Stimulated activated CD8-positive, alpha-beta memory T cell treated with anti-CD3 and anti-CD28 coated beads, Interleukin-12 subunit alpha, Interleukin-12 subunit beta, amount 100 ng/mL, for 1 hour (primary cell): ENCODE data around the gene SPDYE4.

Source experiments
- DNase-seq: peaks from one replicate; pipeline ENCODE4 v3.0.0-alpha.2; 2020; ENCODE audit warnings: low read depth

Gene SPDYE4

GRCh38 chr17:8741366-8741765, 17.0 kb downstream of the SPDYE4 start:
- no peak for DNase-seq

GRCh38 chr17:8740486-8740885, 17.9 kb downstream of the SPDYE4 start:
- DNase-seq: peak; percentile 40

GRCh38 chr17:8739097-8739496, 19.2 kb downstream of the SPDYE4 start:
- no peak for DNase-seq

DNA sequence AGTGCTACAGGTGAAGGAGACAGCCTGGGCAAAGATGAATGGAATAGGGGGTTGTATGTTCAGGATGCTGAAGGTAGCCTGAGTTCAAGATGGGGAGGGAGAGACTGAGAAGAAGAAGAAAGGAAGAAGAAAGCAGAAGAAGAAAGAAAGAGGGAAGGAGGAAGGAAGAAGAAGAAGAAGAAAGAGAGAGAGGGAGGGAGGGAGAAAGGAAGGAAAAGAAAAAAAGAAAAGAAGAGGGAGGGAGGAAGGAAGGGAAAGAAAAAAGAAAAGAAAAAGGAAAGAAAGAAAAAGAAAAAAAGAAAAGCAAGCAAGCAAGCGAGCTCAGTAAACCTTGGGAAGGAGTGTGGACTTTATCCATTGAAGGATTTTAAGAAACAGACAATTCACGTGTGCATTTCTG, 21.6 kb downstream of the SPDYE4 start:
- DNase-seq: no peak

DNA sequence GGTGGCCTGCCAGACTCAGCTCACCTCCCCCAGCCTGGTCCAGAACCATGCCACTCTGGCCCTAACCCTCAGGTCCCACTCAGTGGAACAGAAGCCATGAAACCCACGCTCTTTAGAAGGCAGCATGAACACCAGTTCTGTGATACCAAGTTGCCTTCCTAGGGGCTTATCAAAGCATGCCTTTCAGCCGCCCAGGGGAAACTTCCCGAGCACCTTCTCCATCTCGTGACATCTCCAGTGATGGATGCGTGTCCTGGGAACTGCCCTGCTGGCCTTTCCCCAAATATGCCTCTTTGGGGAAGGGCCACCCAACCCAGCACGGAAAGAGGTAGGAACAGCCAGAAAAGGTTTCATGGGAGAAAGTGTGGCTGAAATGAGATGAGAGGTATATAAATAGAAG, 22.0 kb downstream of the SPDYE4 start:
- no peak for DNase-seq

DNA sequence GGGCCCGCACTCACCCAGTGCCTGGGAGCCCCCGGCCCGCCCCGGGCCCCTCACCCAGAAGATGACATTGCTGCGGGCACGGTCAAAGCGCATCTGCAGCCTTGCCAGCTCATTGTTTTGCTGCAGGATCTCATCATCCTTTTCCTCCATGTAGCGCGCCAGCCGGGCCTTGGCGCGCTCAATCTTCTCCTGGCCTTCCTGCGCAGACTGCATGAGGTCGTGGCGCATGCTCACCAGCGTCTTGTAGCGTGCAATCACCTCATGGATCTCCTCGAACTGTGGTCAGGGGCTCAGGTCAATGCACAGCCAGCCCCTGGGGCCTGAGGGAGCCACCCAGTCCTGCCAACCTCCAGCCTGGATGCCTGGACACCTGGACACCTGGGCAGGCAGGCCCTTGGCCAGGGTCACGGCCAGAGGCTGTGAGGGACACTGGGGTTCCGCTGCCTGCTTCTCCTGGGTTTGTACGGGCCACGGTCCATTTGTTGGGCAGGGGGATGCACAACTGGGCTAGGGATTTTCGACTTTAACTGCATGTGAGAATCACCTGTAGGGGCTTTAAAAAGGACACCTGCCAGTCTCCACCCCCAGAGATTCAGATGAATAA, 22.9 kb downstream of the SPDYE4 start:
- DNase-seq: no peak

DNA sequence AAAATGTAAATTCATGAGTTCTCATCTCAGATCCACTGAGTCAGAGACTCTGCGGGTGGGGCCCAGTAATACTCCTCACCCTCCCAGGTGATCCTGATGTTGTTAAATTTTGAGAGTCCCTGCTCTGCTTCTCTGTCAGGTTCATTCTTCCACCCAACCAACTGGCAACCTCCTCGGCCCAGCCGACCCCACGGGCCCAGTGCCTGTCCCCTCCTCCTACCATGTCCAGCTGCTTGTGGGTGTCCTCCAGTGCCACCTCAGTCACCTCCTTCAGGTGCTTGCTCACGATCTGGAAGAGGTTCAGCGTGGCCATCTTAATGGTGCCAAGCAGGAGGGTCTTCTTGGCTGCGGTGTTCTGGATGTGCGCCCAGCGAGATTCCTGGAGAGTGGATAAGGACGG, 23.5 kb downstream of the SPDYE4 start:
- DNase-seq: no peak

DNA sequence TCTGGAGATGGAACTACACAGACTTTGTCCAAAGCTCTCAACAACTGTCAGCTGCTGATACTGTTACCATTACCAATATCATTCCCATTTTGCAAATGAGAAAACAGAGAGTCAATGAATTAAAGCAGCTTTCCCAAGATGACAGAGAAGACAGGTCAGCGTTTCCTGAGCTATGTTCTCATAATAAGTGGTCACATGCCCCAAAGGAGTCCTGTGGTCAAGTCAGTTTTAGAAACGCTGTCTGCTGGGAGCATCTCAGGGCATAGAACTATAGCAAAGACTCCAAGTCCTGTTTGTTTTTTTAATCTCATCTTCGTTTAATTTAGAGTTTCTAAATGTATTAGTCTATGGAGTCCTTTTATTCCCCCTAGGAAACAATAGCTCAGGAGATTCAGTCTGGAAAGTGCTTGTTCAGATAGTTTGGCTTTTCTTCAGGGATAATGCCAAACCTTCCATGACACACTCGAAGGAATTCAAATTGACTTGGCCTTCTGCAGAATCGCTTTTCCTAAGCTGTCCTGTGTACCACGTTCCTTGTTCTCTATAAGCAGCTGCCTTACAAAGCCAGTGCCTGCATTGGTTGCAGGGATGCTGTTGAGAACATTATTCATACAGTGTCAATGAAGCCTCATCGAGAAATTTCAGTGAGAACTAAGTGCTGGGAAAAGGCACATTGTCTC, 25.8 kb downstream of the SPDYE4 start:
- no peak for DNase-seq

DNA sequence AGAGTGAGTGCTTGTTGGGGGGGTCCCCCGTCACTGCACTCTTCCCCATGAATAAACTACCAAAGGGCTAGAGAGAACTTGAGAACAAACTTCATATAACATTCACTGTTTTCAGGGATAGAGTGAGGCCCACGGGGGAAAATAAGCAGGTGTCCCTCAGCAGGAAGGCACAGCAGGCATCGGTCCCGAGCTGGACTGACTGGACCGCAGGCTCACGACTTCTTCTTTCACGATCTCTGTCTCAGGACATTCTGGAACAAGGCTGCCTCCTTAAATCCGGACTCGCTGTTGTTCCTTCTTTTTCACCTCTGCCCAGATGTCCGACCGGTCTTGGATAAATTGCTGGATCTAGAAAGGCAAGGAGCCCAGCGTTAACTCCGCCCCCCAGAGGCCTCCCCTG, 28.5 kb downstream of the SPDYE4 start:
- no peak for DNase-seq

GRCh38 chr17:8729421-8729820, 28.9 kb downstream of the SPDYE4 start:
- no peak for DNase-seq

- DNase-seq: no peak
Observed at GRCh38 chr17:8728971-8729370, 29.4 kb downstream of the SPDYE4 start.

GRCh38 chr17:8728251-8728938, 30.0 kb downstream of the SPDYE4 start:
- no peak for DNase-seq

DNA sequence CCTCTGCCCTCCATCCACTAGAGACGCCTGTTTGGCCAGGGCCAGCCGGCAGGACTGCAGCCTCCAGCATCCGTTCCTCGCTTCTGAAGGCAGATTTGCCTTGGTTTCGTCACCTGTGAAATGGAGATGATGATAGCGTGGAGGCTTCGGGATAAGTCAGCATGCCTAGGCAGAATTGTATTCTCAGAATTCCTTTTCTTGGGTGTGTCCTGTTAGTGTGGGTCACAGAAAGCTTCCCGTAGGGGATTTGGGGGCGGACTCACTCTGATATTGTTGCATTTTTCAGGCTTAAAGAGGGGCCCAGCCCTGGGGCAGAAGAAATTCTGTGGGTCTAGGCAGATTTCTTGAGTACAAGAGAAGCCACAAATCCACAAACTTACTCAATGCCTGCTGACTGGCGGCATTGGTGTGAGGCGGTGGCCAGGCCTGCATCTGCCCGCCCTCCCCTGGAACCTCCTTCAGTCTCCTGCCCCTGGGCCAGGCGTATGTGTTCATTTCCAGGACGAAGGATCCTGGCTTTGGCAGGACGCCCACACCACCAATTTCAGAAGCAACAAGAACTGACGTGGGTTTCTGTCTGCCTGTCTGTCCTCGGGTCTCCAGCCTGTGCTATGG, 31.3 kb downstream of the SPDYE4 start:
- no peak for DNase-seq

DNA sequence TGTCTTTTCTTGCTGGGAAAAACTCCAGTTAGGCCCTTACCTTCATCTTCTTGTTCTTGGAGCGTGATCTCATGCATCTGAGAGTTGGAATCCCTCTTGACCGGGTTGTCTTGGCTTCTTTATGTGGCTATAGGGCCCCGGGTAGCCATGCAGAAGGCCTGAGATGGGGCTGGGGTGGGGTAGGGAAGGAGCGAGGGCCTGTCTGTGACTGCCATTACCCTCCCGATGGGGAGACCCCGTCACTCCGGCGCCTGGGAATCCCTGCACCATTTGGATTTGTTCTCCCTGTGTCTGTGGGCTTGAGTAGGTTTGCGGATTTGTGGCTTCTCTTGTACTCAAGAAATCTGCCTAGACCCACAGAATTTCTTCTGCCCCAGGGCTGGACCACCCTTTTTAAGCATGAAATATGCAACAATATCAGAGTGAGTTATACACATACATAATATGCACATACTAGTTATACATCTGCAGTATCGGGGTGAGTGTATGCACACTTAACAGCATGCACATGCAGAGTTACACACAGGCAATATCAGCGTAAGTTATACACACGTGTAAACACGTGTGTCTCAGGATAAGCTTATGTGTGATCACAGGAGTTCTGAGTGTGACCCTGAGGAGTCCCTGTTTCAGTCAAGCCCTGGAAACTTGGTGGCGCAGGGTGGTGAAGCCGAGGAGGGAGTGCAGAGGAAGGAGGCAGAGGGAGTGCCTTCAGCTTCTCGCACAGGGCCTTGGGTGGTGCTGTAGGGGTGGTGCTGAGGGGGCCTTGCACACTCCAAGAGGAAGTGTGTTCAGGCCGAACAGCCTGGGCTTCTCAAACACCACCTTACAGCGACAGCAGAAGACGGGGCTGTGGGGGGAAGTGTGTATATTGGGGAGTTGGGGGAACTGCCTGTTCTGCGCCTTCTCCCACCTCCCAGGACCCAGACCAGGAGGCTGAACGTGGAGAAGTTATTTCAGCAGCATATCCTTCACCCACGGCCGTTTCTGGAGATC, 32.2 kb downstream of the SPDYE4 start:
- DNase-seq: no peak

DNA sequence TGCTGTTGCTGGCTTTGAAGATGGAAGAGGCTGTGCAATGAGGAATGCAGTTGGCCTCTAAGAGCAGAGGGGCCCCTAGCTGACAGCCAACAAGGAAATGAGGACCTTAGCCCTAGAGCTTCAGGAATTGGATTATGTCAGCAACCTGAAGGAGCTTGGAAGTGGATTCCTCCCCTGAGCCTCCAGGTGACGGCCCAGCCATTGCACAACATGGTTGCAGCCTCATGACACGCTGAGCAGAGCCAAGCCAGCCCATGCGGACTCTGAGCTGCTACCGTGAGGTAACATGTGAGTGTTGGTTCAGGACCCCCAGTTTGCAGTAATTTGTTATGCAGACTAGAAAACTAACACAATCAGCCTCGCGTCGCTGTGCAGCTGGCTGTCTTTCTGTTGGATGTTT, 33.9 kb downstream of the SPDYE4 start:
- DNase-seq: no peak

DNA sequence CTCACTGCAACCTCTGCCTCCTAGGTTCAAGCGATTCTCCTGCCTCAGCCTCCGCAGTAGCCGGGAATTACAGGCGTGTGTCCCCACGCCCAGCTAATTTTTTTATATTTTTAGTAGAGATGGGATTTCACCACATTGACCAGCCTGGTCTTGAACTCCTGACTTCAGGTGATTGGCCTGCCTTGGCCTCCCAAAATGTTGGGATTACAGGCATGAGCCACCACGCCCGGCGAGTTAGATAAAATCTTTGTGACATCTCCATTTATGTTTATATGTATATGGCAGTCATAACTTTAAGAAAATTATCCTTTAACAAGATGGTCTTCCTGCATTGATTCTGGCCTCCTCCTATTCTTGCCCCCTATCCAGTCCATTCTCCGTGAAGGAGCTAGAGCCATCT, 37.8 kb downstream of the SPDYE4 start:
- no peak for DNase-seq

- DNase-seq: no peak
Observed at GRCh38 chr17:8719291-8720246, 38.8 kb downstream of the SPDYE4 start.

DNA sequence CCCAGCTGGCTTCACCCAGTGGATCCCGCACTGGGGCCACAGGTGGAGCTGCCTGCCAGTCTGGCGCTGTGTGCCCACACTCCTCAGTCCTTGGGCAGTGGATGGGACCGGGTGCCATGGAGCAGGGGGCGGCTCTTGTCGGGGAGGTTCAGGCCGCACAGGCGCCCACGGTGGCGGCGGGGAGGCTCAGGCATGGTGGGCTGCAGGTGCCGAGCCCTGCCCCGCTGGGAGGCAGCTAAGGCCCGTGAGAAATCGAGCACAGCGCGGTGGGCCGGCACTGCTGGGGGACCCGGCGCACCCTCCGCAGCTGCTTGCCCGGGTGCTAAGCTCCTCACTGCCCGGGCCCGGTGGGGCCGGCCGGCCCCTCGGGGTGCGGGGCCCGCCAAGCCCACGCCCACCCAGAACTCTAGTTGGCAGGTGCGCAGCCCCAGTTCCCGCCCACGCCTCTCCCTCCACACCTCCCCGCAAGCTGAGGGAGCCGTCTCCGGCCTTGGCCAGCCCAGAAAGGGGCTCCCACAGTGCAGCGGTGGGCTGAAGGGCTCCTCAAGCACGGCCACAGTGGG, 40.3 kb downstream of the SPDYE4 start:
- DNase-seq: no peak

- DNase-seq: no peak
Observed at GRCh38 chr17:8713878-8714277, 44.5 kb downstream of the SPDYE4 start.

- DNase-seq: no peak
Observed at GRCh38 chr17:8713315-8713714, 45.0 kb downstream of the SPDYE4 start.
